GM19468 (cell line): ENCODE data around the gene PCDHGB5.
A peak's percentile ranks its signal among the peaks of the same experiment; 100 is the strongest.
"Not testable (repeated sequence)": the region's sequence is repeated elsewhere in the genome, so short reads cannot be mapped to it uniquely, and the experiment has no call there.

ENCODE experiments used
- ATAC-seq: cut with Tn5 transposase; IDR thresholded peaks from one replicate; pipeline ENCODE4 v1.9.1; 2021; ENCODE audit warnings: mild to moderate bottlenecking, moderate library complexity, moderate number of reproducible peaks; ENCODE audit not compliant: unreplicated experiment; ENCODE audit errors: extremely low read depth

Gene PCDHGB5

GRCh38 chr5:141409598-141410306 lies 12.0 kb downstream of the PCDHGB5 start:
- no peak for ATAC-seq

GRCh38 chr5:141411575-141411974 lies 13.8 kb downstream of the PCDHGB5 start:
- no peak for ATAC-seq

- ATAC-seq = peak; percentile 53
These were observed 15.2 kb downstream of the PCDHGB5 start, which contains the start of gene PCDHGA10 for GRCh38 chr5:141412854-141413539. Gene PCDHGA10 (plus strand): TSS chr5:141412987. CDS start chr5:141413176, 189 bp downstream.

GRCh38 chr5:141413540-141414069 lies 15.9 kb downstream of the PCDHGB5 start:
- no peak for ATAC-seq

- not testable (repeated sequence) for ATAC-seq
These were observed 17.0 kb downstream of the PCDHGB5 start for GRCh38 chr5:141414548-141415274.

GRCh38 chr5:141415275-141415618 lies 17.5 kb downstream of the PCDHGB5 start:
- ATAC-seq = not testable (repeated sequence)

GRCh38 chr5:141417494-141418172 lies 19.9 kb downstream of the PCDHGB5 start, which contains the start of gene PCDHGB7:
Gene PCDHGB7 (plus strand): TSS chr5:141417677. CDS start chr5:141417860, 183 bp downstream.
- peak; percentile 36 for ATAC-seq

- ATAC-seq = no peak
These were observed 21.5 kb downstream of the PCDHGB5 start for GRCh38 chr5:141419074-141419880.

- ATAC-seq = no peak
These were observed 23.2 kb downstream of the PCDHGB5 start, which contains the start of gene PCDHGA11 for GRCh38 chr5:141420855-141421488. Gene PCDHGA11 (plus strand): TSS chr5:141421051. CDS start chr5:141421228, 177 bp downstream.

- no peak for ATAC-seq
These were observed 23.7 kb downstream of the PCDHGB5 start for GRCh38 chr5:141421489-141421855.

- no peak for ATAC-seq
These were observed 25.1 kb downstream of the PCDHGB5 start for GRCh38 chr5:141422742-141423291.

GRCh38 chr5:141427783-141428426 lies 30.2 kb downstream of the PCDHGB5 start:
- ATAC-seq = no peak

GRCh38 chr5:141430332-141431113 lies 32.8 kb downstream of the PCDHGB5 start, which contains the start of gene PCDHGA12:
Gene PCDHGA12 (plus strand): TSS chr5:141430507. CDS start chr5:141430760, 253 bp downstream.
- ATAC-seq = peak; percentile 86

GRCh38 chr5:141431286-141431685 lies 33.5 kb downstream of the PCDHGB5 start:
- ATAC-seq = no peak

GRCh38 chr5:141432308-141432707 lies 34.6 kb downstream of the PCDHGB5 start:
- ATAC-seq = not testable (repeated sequence)

GRCh38 chr5:141432726-141433125 lies 35.0 kb downstream of the PCDHGB5 start:
- not testable (repeated sequence) for ATAC-seq

GRCh38 chr5:141434006-141434405 lies 36.3 kb downstream of the PCDHGB5 start:
- ATAC-seq = no peak
